Measurements from ENCODE around the gene PIP4K2C.
"Not testable (repeated sequence)": the region's sequence is repeated elsewhere in the genome, so short reads cannot be mapped to it uniquely, and the experiment has no call there.

Gene PIP4K2C

DNA sequence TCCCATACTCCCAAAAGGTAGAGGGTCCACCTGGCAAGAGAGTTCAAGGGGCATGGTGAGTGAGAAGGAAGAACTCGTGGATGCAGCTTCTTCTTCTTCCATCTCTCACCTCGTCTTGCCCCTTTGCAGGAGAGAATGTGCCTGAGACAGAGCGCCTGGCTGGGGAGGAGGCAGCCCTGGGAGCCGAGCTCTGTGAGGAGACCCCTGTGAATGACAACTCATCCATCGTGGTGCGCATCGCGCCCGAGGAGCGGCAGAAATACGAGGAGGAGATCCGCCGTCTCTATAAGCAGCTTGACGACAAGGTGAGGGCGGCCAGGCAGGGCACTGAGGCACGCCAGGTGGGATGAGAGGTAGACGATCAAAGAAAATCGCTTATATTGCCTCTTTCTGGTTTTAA is 21.1 kb upstream of the PIP4K2C start:
- no peak overlapping the region for H3K27ac ChIP-seq (ENCODE audit: low read depth, low read length)
- TF ChIP-seq, protein P1, sequence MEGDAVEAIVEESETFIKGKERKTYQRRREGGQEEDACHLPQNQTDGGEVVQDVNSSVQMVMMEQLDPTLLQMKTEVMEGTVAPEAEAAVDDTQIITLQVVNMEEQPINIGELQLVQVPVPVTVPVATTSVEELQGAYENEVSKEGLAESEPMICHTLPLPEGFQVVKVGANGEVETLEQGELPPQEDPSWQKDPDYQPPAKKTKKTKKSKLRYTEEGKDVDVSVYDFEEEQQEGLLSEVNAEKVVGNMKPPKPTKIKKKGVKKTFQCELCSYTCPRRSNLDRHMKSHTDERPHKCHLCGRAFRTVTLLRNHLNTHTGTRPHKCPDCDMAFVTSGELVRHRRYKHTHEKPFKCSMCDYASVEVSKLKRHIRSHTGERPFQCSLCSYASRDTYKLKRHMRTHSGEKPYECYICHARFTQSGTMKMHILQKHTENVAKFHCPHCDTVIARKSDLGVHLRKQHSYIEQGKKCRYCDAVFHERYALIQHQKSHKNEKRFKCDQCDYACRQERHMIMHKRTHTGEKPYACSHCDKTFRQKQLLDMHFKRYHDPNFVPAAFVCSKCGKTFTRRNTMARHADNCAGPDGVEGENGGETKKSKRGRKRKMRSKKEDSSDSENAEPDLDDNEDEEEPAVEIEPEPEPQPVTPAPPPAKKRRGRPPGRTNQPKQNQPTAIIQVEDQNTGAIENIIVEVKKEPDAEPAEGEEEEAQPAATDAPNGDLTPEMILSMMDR (IDR thresholded peaks at IDR 0.05; ENCODE audit: insufficient read depth, low read length, poor library complexity, severe bottlenecking): no peak
- no peak for TF ChIP-seq EZH2phosphoT487 (conservative IDR thresholded peaks at IDR 0.05; ENCODE audit: low read length)
- H3K9me2 ChIP-seq (replicated peaks; ENCODE audit: insufficient read depth, low read length): no peaks in the 10 kb centered on the region
- H3F3A ChIP-seq (ENCODE audit: insufficient read depth): no peaks in the 10 kb centered on the region
- H4K20me1 ChIP-seq (ENCODE audit: low read depth, low read length): no peaks in the 10 kb centered on the region
- H3K79me2 ChIP-seq (ENCODE audit: insufficient read depth, low read length): no peaks in the 10 kb centered on the region
- no peak overlapping the region for H2AFZ ChIP-seq (ENCODE audit: low read depth, low read length, severe bottlenecking)
- H3K27me3 ChIP-seq (ENCODE audit: low read length): no peaks in the 10 kb centered on the region
- H3K4me2 ChIP-seq (ENCODE audit: low read depth, low read length, poor library complexity, severe bottlenecking): no peak overlapping the region
- no peak overlapping the region for H3K4me3 ChIP-seq (ENCODE audit: insufficient read depth, low read length, poor library complexity, severe bottlenecking)
- H3K9me3 ChIP-seq (ENCODE audit: insufficient read depth, low read length): no peaks in the 10 kb centered on the region
- no peak overlapping the region for H3K9ac ChIP-seq (ENCODE audit: low read length)
- no peaks in the 10 kb centered on the region for H3K36me3 ChIP-seq (ENCODE audit: low read length)

DNA sequence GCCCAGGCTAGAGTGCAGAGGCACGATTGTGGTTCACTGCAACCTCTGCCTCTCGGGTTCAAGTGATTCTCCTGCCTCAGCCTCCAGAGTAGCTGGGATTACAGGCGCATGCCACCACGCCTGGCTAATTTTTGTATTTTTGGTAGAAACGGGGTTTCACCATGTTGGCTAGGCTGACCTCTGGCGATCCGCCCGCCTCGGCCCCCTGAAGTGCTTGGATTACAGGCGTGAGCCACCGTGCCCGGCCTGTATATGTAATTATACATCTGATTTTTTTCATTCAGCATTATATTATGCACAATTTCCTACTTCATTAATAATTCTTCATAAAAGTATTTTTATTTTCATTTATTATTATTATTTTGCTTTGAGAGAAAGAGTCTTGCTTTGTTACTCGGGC is 20.6 kb upstream of the PIP4K2C start:
- not testable (repeated sequence) for H3K36me3 ChIP-seq (ENCODE audit: low read length); H3K9me2 ChIP-seq (replicated peaks; ENCODE audit: insufficient read depth, low read length); H3K79me2 ChIP-seq (ENCODE audit: insufficient read depth, low read length); H3F3A ChIP-seq (ENCODE audit: insufficient read depth); H3K4me2 ChIP-seq (ENCODE audit: low read depth, low read length, poor library complexity, severe bottlenecking); H3K9ac ChIP-seq (ENCODE audit: low read length); H4K20me1 ChIP-seq (ENCODE audit: low read depth, low read length); H3K4me3 ChIP-seq (ENCODE audit: insufficient read depth, low read length, poor library complexity, severe bottlenecking); H3K27me3 ChIP-seq (ENCODE audit: low read length); H2AFZ ChIP-seq (ENCODE audit: low read depth, low read length, severe bottlenecking); H3K9me3 ChIP-seq (ENCODE audit: insufficient read depth, low read length); H3K27ac ChIP-seq (ENCODE audit: low read depth, low read length)

DNA sequence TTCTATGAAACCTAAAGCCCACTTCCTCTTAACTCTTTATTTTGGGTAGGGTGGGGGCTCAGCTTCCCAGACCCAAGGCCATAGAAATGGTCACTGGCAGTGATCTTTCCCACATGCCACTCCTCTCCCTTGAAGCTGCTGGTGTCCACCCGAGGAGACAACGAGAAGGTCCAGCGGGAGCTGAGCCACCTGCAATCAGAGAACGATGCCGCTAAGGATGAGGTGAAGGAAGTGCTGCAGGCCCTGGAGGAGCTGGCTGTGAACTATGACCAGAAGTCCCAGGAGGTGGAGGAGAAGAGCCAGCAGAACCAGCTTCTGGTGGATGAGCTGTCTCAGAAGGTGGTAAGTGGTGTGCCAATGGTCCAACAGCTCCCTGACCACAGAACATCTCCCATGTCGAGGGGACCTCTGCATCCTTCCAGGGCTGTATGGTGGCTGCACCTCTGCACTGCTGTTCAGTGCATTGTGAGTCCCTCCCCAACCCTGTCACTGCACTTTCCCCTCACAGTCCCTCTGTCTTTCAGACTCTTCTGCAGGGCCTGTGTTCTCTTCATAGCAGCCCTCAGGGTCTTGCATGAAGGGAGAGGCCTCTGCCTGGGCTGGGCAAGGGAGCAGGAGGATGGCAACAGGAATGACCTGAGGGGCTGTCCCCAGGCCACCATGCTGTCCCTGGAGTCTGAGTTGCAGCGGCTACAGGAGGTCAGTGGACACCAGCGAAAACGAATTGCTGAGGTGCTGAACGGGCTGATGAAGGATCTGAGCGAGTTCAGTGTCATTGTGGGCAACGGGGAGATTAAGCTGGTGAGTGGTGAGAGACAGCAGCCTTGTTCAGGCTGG is 18.8 kb upstream of the PIP4K2C start:
- H2AFZ ChIP-seq (ENCODE audit: low read depth, low read length, severe bottlenecking): no peak overlapping the region
- H3K4me2 ChIP-seq (ENCODE audit: low read depth, low read length, poor library complexity, severe bottlenecking): no peak overlapping the region
- no peak for TF ChIP-seq EZH2phosphoT487 (conservative IDR thresholded peaks at IDR 0.05; ENCODE audit: low read length)
- TF ChIP-seq, protein P1 (IDR thresholded peaks at IDR 0.05; ENCODE audit: insufficient read depth, low read length, poor library complexity, severe bottlenecking): no peak
- no peaks in the 10 kb centered on the region for H3F3A ChIP-seq (ENCODE audit: insufficient read depth)
- no peaks in the 10 kb centered on the region for H3K9me2 ChIP-seq (replicated peaks; ENCODE audit: insufficient read depth, low read length)
- H3K9ac ChIP-seq (ENCODE audit: low read length): no peak overlapping the region
- H3K9me3 ChIP-seq (ENCODE audit: insufficient read depth, low read length): no peaks in the 10 kb centered on the region
- H3K4me3 ChIP-seq (ENCODE audit: insufficient read depth, low read length, poor library complexity, severe bottlenecking): no peak overlapping the region
- H3K27me3 ChIP-seq (ENCODE audit: low read length): no peaks in the 10 kb centered on the region
- H3K79me2 ChIP-seq (ENCODE audit: insufficient read depth, low read length): no peaks in the 10 kb centered on the region
- no peaks in the 10 kb centered on the region for H4K20me1 ChIP-seq (ENCODE audit: low read depth, low read length)
- H3K36me3 ChIP-seq (ENCODE audit: low read length): no peaks in the 10 kb centered on the region
- H3K27ac ChIP-seq (ENCODE audit: low read depth, low read length): no peak overlapping the region

DNA sequence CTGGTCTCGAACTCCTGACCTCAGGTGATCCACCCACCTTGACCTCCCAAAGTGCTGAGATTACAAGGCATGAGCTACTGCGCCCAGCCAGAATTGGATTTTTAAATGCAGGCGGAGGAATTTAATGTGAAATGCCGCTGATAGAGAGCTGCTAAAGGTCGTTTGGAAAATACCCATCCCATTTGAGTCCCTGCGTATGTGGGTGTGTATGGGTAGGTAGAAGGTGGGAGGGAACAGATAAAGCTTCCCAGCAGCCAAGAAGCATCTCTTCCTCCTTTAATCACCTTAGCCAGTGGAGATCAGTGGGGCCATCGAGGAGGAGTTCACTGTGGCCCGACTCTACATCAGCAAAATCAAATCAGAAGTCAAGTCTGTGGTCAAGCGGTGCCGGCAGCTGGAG is 16.2 kb upstream of the PIP4K2C start:
- Histone ChIP-seq H3F3A (ENCODE audit: insufficient read depth) (no peaks in the 10 kb centered on the region), H3K36me3 (ENCODE audit: low read length) (no peaks in the 10 kb centered on the region), H3K27ac (ENCODE audit: low read depth, low read length) (no peak overlapping the region), H3K9me2 (replicated peaks; ENCODE audit: insufficient read depth, low read length) (no peaks in the 10 kb centered on the region), H3K9ac (ENCODE audit: low read length) (no peak overlapping the region), H3K9me3 (ENCODE audit: insufficient read depth, low read length) (no peaks in the 10 kb centered on the region), H2AFZ (ENCODE audit: low read depth, low read length, severe bottlenecking) (no peak overlapping the region), H3K4me2 (ENCODE audit: low read depth, low read length, poor library complexity, severe bottlenecking) (no peak overlapping the region), H4K20me1 (ENCODE audit: low read depth, low read length) (no peaks in the 10 kb centered on the region), H3K4me3 (ENCODE audit: insufficient read depth, low read length, poor library complexity, severe bottlenecking) (no peak overlapping the region), H3K79me2 (ENCODE audit: insufficient read depth, low read length) (no peaks in the 10 kb centered on the region), H3K27me3 (ENCODE audit: low read length) (no peaks in the 10 kb centered on the region)
- TF ChIP-seq, protein P1 (IDR thresholded peaks at IDR 0.05; ENCODE audit: insufficient read depth, low read length, poor library complexity, severe bottlenecking): no peak
- TF ChIP-seq EZH2phosphoT487 (conservative IDR thresholded peaks at IDR 0.05; ENCODE audit: low read length): no peak
